Esophagus squamous epithelium (tissue), 5 donors: ENCODE results near the gene CCDC87. TPM values are rescaled to one million over a fixed set of nuclear protein-coding genes. Genes with fewer than 3 reads are reported as not detected.
"Not testable (repeated sequence)": the region's sequence is repeated elsewhere in the genome, so short reads cannot be mapped to it uniquely, and the experiment has no call there.

ENCODE experiments used
- DNase-seq: peaks from one replicate; lab custom pipeline; 2025; lab: John Stamatoyannopoulos, UW
- H3K27ac ChIP-seq, 4 donors: fragments of 200-600 bp; sonication (generic); one replicate each; pipeline ENCODE4 v1.5.1; 2016 to 2019; ENCODE audit warnings: mild to moderate bottlenecking in 1 of 4
- H3K27me3 ChIP-seq, 4 donors: fragments of 200-600 bp; sonication (generic); 1 replicate in 3 of 4; 2 replicates in 1 of 4; pipeline versions ENCODE4 v1.5.1 to v1.6.0; 2017 to 2021; ENCODE audit warnings: antibody characterized with exemption in 1 of 4
- H3K36me3 ChIP-seq, 3 donors: fragments of 200-600 bp; sonication (generic); one replicate each; pipeline ENCODE4 v1.5.1; 2016 to 2019
- H3K4me1 ChIP-seq, 3 donors: fragments of 200-600 bp; sonication (generic); one replicate each; pipeline ENCODE4 v1.5.1; 2017 to 2019
- H3K4me3 ChIP-seq, 4 donors: fragments of 200-600 bp; sonication (generic); 1 replicate in 3 of 4; 2 replicates in 1 of 4; pipeline ENCODE4 v1.5.1; 2016 to 2019; ENCODE audit warnings: mild to moderate bottlenecking in 2 of 4, moderate library complexity in 1 of 4
- H3K9me3 ChIP-seq, 3 donors: fragments of 200-600 bp; sonication (generic); one replicate each; pipeline ENCODE4 v1.5.1; 2016 to 2019
- POLR2A ChIP-seq, 4 donors: fragments of 450-650 bp; IDR thresholded peaks; one replicate each; pipeline ENCODE4 v1.6.1; 2017; ENCODE audit warnings: antibody characterized with exemption in 4 of 4, mild to moderate bottlenecking in 4 of 4, moderate library complexity in 3 of 4
- WGBS, 2 donors: methylation state at CpG; one replicate each; pipeline ENCODE4 v1.1.5; 2018; 5-methylcytosine and 5-hydroxymethylcytosine counted together
- intact Hi-C: fragments of 100-400 bp; cut with DNase I; formaldehyde crosslinking; loops from one replicate; pipeline ENCODE4 v1.15.0; 2022
- total RNA-seq, 4 donors: library from RNA; depleted of rRNA; stranded (reverse); fragments of >200 nt; gene quantifications; one replicate each; pipeline ENCODE4 v1.1.0, GENCODE V29; 2016
- TF ChIP-seq, protein P1 (sequence below), 6 experiments: fragments of 450-650 bp in 4 of 6; fragments of 200-600 bp in 2 of 6; sonication (generic) in 2 of 6; IDR thresholded peaks; one replicate each; pipeline ENCODE4 v1.5.1; 2016 to 2019; ENCODE audit warnings: antibody characterized with exemption in 6 of 6, mild to moderate bottlenecking in 4 of 6, moderate library complexity in 4 of 6
- donor health status: DM: yes; HTN: yes; CAD: no.

Gene CCDC87, protein sequence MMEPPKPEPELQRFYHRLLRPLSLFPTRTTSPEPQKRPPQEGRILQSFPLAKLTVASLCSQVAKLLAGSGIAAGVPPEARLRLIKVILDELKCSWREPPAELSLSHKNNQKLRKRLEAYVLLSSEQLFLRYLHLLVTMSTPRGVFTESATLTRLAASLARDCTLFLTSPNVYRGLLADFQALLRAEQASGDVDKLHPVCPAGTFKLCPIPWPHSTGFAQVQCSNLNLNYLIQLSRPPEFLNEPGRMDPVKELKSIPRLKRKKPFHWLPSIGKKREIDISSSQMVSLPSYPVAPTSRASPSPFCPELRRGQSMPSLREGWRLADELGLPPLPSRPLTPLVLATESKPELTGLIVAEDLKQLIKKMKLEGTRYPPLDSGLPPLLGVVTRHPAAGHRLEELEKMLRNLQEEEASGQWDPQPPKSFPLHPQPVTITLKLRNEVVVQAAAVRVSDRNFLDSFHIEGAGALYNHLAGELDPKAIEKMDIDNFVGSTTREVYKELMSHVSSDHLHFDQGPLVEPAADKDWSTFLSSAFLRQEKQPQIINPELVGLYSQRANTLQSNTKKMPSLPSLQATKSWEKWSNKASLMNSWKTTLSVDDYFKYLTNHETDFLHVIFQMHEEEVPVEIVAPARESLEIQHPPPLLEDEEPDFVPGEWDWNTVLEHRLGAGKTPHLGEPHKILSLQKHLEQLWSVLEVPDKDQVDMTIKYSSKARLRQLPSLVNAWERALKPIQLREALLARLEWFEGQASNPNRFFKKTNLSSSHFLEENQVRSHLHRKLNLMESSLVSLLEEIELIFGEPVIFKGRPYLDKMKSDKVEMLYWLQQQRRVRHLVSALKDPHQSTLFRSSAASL
- under 1 TPM; 0.09 to 0.40 (median 0.21) TPM for total RNA-seq

GRCh38 chr11:66592457-66593302, at the start of gene CCDC87, which contains the start of gene CCS:
Gene CCDC87 (minus strand): TSS chr11:66593063. CDS start chr11:66593015, 48 bp downstream.
Gene CCS (plus strand): TSS chr11:66593185. CDS start chr11:66593262, 77 bp downstream.
- intact Hi-C loops, result no loop called here

DNA sequence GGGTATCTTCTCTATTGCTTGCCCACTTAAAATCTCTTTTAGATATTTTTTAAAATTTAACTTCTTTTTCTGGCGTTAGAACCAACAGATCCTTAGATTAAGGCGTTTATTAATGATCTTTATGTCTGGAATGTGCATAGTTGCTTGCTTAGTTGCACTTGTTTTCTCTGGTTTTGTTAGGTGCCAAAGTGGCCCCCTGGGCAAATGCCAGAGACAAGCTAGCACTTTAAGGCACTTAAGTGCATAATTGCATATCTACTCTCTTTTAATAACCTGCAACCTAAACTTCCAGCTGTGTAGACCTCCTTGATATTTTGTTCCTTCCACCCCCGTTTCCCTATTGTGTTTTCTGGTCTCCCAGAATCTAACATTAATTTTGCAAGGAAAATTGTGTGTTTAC, 49.0 kb upstream of the CCDC87 start:
- H3K4me3 ChIP-seq, result peak overlapping the region in 3 of 4 donors; percentile 1 to 86 (median 83)
- no peak for DNase-seq
- peaks cover 45 to 90% (median 68%) of the 10 kb centered on the region in 3 donors for H3K4me1 ChIP-seq
- WGBS, 2 donors, result 8 to 14% methylated on average over 3 of the region's 3 CpGs
- intact Hi-C loops, result no loop called here
- H3K36me3 ChIP-seq, result peaks cover 21 to 72% (median 34%) of the 10 kb centered on the region in 3 donors
- TF ChIP-seq POLR2A (IDR thresholded peaks at IDR 0.05), result no peak
- TF ChIP-seq, protein P1, sequence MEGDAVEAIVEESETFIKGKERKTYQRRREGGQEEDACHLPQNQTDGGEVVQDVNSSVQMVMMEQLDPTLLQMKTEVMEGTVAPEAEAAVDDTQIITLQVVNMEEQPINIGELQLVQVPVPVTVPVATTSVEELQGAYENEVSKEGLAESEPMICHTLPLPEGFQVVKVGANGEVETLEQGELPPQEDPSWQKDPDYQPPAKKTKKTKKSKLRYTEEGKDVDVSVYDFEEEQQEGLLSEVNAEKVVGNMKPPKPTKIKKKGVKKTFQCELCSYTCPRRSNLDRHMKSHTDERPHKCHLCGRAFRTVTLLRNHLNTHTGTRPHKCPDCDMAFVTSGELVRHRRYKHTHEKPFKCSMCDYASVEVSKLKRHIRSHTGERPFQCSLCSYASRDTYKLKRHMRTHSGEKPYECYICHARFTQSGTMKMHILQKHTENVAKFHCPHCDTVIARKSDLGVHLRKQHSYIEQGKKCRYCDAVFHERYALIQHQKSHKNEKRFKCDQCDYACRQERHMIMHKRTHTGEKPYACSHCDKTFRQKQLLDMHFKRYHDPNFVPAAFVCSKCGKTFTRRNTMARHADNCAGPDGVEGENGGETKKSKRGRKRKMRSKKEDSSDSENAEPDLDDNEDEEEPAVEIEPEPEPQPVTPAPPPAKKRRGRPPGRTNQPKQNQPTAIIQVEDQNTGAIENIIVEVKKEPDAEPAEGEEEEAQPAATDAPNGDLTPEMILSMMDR (IDR thresholded peaks at IDR 0.05), result no peak
- H3K9me3 ChIP-seq, result no peaks in the 10 kb centered on the region
- H3K27ac ChIP-seq, result no peak overlapping the region
- no peaks in the 10 kb centered on the region for H3K27me3 ChIP-seq

More at GRCh38 chr11:66592457-66593302, at the start of gene CCDC87, which contains the start of gene CCS:
- Histone ChIP-seq H3K27ac (peak within 1 kb of the TSS; percentile 75 to 94 (median 90)), H3K36me3 (no peaks in the 10 kb centered on the region), H3K27me3 (no peaks in the 10 kb centered on the region), H3K4me3 (peak within 1 kb of the TSS; percentile 44 to 81 (median 74)), H3K9me3 (no peaks in the 10 kb centered on the region), H3K4me1 (peaks cover 18 to 44% (median 28%) of the 10 kb centered on the region in 3 donors)
- 27% methylated on average over 35 of the region's 68 CpGs; no CpG with 5 or more reads in 1 of the 2 donors for WGBS, 2 donors
- TF ChIP-seq, protein P1 (IDR thresholded peaks at IDR 0.05), result peak; percentile 56 to 83 (median 72)
- TF ChIP-seq POLR2A (IDR thresholded peaks at IDR 0.05), result peak in 3 of 4 donors; percentile 67 to 92 (median 74)
- peak; percentile 76 for DNase-seq

GRCh38 chr11:66639814-66640340, 47.0 kb upstream of the CCDC87 start:
- H3K9me3 ChIP-seq, DNase-seq, intact Hi-C loops, H3K27me3 ChIP-seq: not testable (repeated sequence)
- H3K4me1 ChIP-seq, result peaks cover 47 to 83% (median 71%) of the 10 kb centered on the region in 3 donors
- H3K27ac ChIP-seq, result peak overlapping the region in 3 of 4 donors; percentile 93 to 96 (median 95)
- H3K4me3 ChIP-seq, result peak overlapping the region; percentile 60 to 89 (median 84)
- WGBS, 2 donors, result 54 to 61% methylated on average over 9 to 10 of the region's 10 CpGs
- H3K36me3 ChIP-seq, result peaks cover 16 to 57% (median 23%) of the 10 kb centered on the region in 3 donors

DNA sequence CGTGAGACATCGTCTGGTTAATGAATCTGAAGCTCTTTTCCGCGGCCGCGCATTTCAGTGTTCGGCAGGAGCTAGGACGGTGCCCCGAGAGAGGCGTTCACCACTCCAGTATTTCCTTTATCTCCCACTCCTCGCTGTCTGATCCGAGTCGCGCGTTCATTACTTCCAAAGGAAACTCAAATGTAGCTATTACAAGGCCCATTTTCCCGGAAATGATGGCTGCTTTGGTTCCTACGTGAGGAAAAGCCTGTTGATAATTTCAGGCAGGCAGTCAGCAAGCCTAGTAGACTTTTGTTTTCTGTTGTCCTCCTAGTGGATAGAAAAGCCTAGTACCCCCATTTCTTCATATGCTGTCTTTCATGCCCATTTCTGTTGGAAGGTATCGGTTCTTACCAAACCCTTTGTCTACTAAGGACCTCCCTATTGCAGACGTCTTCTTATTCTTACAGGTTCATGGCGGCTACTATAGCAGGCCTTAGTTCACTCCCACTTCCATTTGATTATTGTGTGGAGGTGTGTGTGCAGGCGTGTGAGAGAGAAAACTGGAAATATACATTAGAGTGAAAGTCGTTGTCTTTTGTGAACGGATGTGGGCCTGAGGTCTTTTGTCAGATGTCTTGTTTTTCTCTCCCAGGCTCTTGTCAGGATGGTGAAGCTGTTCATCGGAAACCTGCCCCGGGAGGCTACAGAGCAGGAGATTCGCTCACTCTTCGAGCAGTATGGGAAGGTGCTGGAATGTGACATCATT, 46.4 kb upstream of the CCDC87 start:
- no peaks in the 10 kb centered on the region for H3K27me3 ChIP-seq
- 4% methylated on average over 25 to 26 of the region's 27 CpGs for WGBS, 2 donors

More for the DNA sequence above, 46.4 kb upstream of the CCDC87 start:
- DNase-seq, result no peak
- Histone ChIP-seq H3K9me3 (no peaks in the 10 kb centered on the region), H3K36me3 (peaks cover 16 to 57% (median 19%) of the 10 kb centered on the region in 3 donors), H3K27ac (peak overlapping the region; percentile 93 to 96 (median 94)), H3K4me1 (peaks cover 47 to 77% (median 66%) of the 10 kb centered on the region in 3 donors), H3K4me3 (peak overlapping the region; percentile 60 to 89 (median 84))
- intact Hi-C loops, result no loop called here
- TF ChIP-seq, protein P1 (IDR thresholded peaks at IDR 0.05), result peak in 1 of 6 experiments; percentile 20
- no peak for TF ChIP-seq POLR2A (IDR thresholded peaks at IDR 0.05)
